Stimulated activated memory B cell treated with anti-CD40 and anti-IgM and Interleukin-4, amounts not matched to agents 10 μg/mL and 1 μg/mL and 100 μg/mL, for 72 hours (primary cell): ENCODE results near the gene MLPH.

ENCODE experiments used
- ATAC-seq: fragments of 150-1000 bp; cut with Tn5 transposase; 2 replicates; pipeline ENCODE4 v1.10.0; 2021
- H3K27ac Mint-ChIP-seq: one replicate; pipeline ENCODE4 v1.8.0; 2022; ENCODE audit warnings: mild to moderate bottlenecking, mixed read lengths
- H3K27me3 Mint-ChIP-seq: one replicate; pipeline ENCODE4 v1.8.0; 2022; ENCODE audit warnings: mixed read lengths
- H3K36me3 Mint-ChIP-seq: one replicate; pipeline ENCODE4 v1.8.0; 2022; ENCODE audit warnings: mixed read lengths
- H3K4me1 Mint-ChIP-seq: one replicate; pipeline ENCODE4 v1.8.0; 2022; ENCODE audit warnings: mixed read lengths
- H3K4me3 Mint-ChIP-seq: one replicate; pipeline ENCODE4 v1.8.0; 2022; ENCODE audit warnings: mild to moderate bottlenecking, moderate library complexity, mixed read lengths
- H3K9me3 Mint-ChIP-seq: one replicate; pipeline ENCODE4 v1.8.0; 2022; ENCODE audit warnings: mixed read lengths

Gene MLPH

GRCh38 chr2:237470914-237471313 is 16.1 kb upstream of the MLPH start:
- Mint-ChIP-seq H3K27ac (no peak overlapping the region), H3K4me3 (no peak overlapping the region), H3K27me3 (peaks cover 12% of the 10 kb centered on the region), H3K36me3 (no peaks in the 10 kb centered on the region), H3K4me1 (peaks cover 10% of the 10 kb centered on the region), H3K9me3 (no peaks in the 10 kb centered on the region)
- no peak for ATAC-seq

GRCh38 chr2:237471438-237472186 is 15.4 kb upstream of the MLPH start:
- no peaks in the 10 kb centered on the region for H3K36me3 Mint-ChIP-seq
- H3K27me3 Mint-ChIP-seq: peaks cover 19% of the 10 kb centered on the region
- no peak overlapping the region for H3K27ac Mint-ChIP-seq
- H3K4me1 Mint-ChIP-seq: peaks cover 15% of the 10 kb centered on the region
- H3K4me3 Mint-ChIP-seq: no peak overlapping the region
- H3K9me3 Mint-ChIP-seq: no peaks in the 10 kb centered on the region
- no peak for ATAC-seq

- Mint-ChIP-seq H3K9me3 (no peaks in the 10 kb centered on the region), H3K36me3 (no peaks in the 10 kb centered on the region), H3K27me3 (peaks cover 25% of the 10 kb centered on the region), H3K4me3 (no peak overlapping the region), H3K4me1 (peaks cover 15% of the 10 kb centered on the region), H3K27ac (no peak overlapping the region)
- no peak for ATAC-seq
Observed at GRCh38 chr2:237472187-237472712, 14.8 kb upstream of the MLPH start.

- H3K27ac Mint-ChIP-seq: no peak overlapping the region
- ATAC-seq: no peak
- H3K27me3 Mint-ChIP-seq: peaks cover 34% of the 10 kb centered on the region
- peaks cover 15% of the 10 kb centered on the region for H3K4me1 Mint-ChIP-seq
- H3K4me3 Mint-ChIP-seq: no peak overlapping the region
- H3K36me3 Mint-ChIP-seq: no peaks in the 10 kb centered on the region
- H3K9me3 Mint-ChIP-seq: no peaks in the 10 kb centered on the region
Observed at GRCh38 chr2:237472909-237473877, 13.9 kb upstream of the MLPH start.

- peaks cover 15% of the 10 kb centered on the region for H3K4me1 Mint-ChIP-seq
- ATAC-seq: no peak
- H3K27me3 Mint-ChIP-seq: peaks cover 34% of the 10 kb centered on the region
- peak overlapping the region; percentile 93 for H3K4me3 Mint-ChIP-seq
- H3K36me3 Mint-ChIP-seq: no peaks in the 10 kb centered on the region
- no peaks in the 10 kb centered on the region for H3K9me3 Mint-ChIP-seq
- peak overlapping the region; percentile 97 for H3K27ac Mint-ChIP-seq
Observed at GRCh38 chr2:237473878-237474441, 13.1 kb upstream of the MLPH start.

- peak overlapping the region; percentile 97 for H3K27ac Mint-ChIP-seq
- no peaks in the 10 kb centered on the region for H3K36me3 Mint-ChIP-seq
- H3K9me3 Mint-ChIP-seq: no peaks in the 10 kb centered on the region
- peak overlapping the region; percentile 93 for H3K4me3 Mint-ChIP-seq
- peaks cover 34% of the 10 kb centered on the region for H3K27me3 Mint-ChIP-seq
- peaks cover 15% of the 10 kb centered on the region for H3K4me1 Mint-ChIP-seq
- ATAC-seq: no peak
Observed at GRCh38 chr2:237474442-237474911, 12.6 kb upstream of the MLPH start.

GRCh38 chr2:237474931-237475703 is 11.9 kb upstream of the MLPH start:
- Mint-ChIP-seq H3K27ac (peak overlapping the region; percentile 97), H3K4me3 (peak overlapping the region; percentile 93), H3K36me3 (no peaks in the 10 kb centered on the region), H3K27me3 (peaks cover 32% of the 10 kb centered on the region), H3K4me1 (peaks cover 15% of the 10 kb centered on the region), H3K9me3 (no peaks in the 10 kb centered on the region)
- ATAC-seq: peak; percentile 88

- Mint-ChIP-seq H3K27ac (peak overlapping the region; percentile 60), H3K4me1 (peaks cover 15% of the 10 kb centered on the region), H3K4me3 (peak overlapping the region; percentile 72), H3K9me3 (no peaks in the 10 kb centered on the region), H3K36me3 (no peaks in the 10 kb centered on the region), H3K27me3 (peaks cover 35% of the 10 kb centered on the region)
- ATAC-seq: no peak
Observed at GRCh38 chr2:237475704-237476141, 11.3 kb upstream of the MLPH start.

- Mint-ChIP-seq H3K27ac (no peak overlapping the region), H3K36me3 (no peaks in the 10 kb centered on the region), H3K9me3 (no peaks in the 10 kb centered on the region), H3K4me1 (peaks cover 15% of the 10 kb centered on the region), H3K27me3 (peaks cover 57% of the 10 kb centered on the region), H3K4me3 (no peak overlapping the region)
- ATAC-seq: no peak
Observed at GRCh38 chr2:237478095-237478494, 9.0 kb upstream of the MLPH start.

GRCh38 chr2:237478979-237479378 is 8.1 kb upstream of the MLPH start:
- Mint-ChIP-seq H3K4me1 (peaks cover 15% of the 10 kb centered on the region), H3K27me3 (peaks cover 66% of the 10 kb centered on the region), H3K4me3 (no peak overlapping the region), H3K27ac (no peak overlapping the region), H3K36me3 (no peaks in the 10 kb centered on the region), H3K9me3 (no peaks in the 10 kb centered on the region)
- no peak for ATAC-seq

- Mint-ChIP-seq H3K9me3 (no peaks in the 10 kb centered on the region), H3K4me1 (peaks cover 8% of the 10 kb centered on the region), H3K27me3 (peaks cover 74% of the 10 kb centered on the region), H3K4me3 (no peak overlapping the region), H3K27ac (no peak overlapping the region), H3K36me3 (no peaks in the 10 kb centered on the region)
- no peak for ATAC-seq
Observed at GRCh38 chr2:237479747-237480146, 7.3 kb upstream of the MLPH start.

- Mint-ChIP-seq H3K4me3 (no peak overlapping the region), H3K9me3 (no peaks in the 10 kb centered on the region), H3K27ac (no peak overlapping the region), H3K27me3 (peaks cover 78% of the 10 kb centered on the region), H3K4me1 (peaks cover 8% of the 10 kb centered on the region), H3K36me3 (no peaks in the 10 kb centered on the region)
- ATAC-seq: no peak
Observed at GRCh38 chr2:237480556-237480955, 6.5 kb upstream of the MLPH start.

- Mint-ChIP-seq H3K27me3 (peaks cover 76% of the 10 kb centered on the region), H3K36me3 (no peaks in the 10 kb centered on the region), H3K4me1 (peaks cover 3% of the 10 kb centered on the region), H3K9me3 (no peaks in the 10 kb centered on the region), H3K27ac (no peak overlapping the region), H3K4me3 (no peak overlapping the region)
- ATAC-seq: no peak
Observed at GRCh38 chr2:237480988-237481525, 6.0 kb upstream of the MLPH start.

GRCh38 chr2:237482485-237482884 is 4.6 kb upstream of the MLPH start:
- no peaks in the 10 kb centered on the region for H3K9me3 Mint-ChIP-seq
- H3K36me3 Mint-ChIP-seq: no peaks in the 10 kb centered on the region
- no peak for ATAC-seq
- H3K4me3 Mint-ChIP-seq: no peak overlapping the region
- H3K27me3 Mint-ChIP-seq: peaks cover 74% of the 10 kb centered on the region
- no peaks in the 10 kb centered on the region for H3K4me1 Mint-ChIP-seq
- H3K27ac Mint-ChIP-seq: no peak overlapping the region
